NT2/D1 (cell line): ENCODE measurements around the gene S100A8.

Experiments used
- DNase-seq: peaks from one replicate; pipeline ENCODE4 v3.0.0-alpha.2; 2011; ENCODE audit warnings: low read depth, low spot score
- H3K27me3 ChIP-seq: 2 replicates; pipeline ENCODE4 v1.6.0; 2011; ENCODE audit warnings: mild to moderate bottlenecking; ENCODE audit not compliant: insufficient read length, insufficient read depth
- H3K36me3 ChIP-seq: 2 replicates; pipeline ENCODE4 v1.6.1; 2011; ENCODE audit warnings: mild to moderate bottlenecking, low read length, mixed read lengths; ENCODE audit not compliant: insufficient read depth, insufficient read length
- H3K4me1 ChIP-seq: 2 replicates; pipeline ENCODE4 v1.5.1; 2011; ENCODE audit not compliant: insufficient read depth, insufficient read length
- H3K4me3 ChIP-seq: 2 replicates; pipeline ENCODE4 v1.5.1; 2011; ENCODE audit warnings: low read depth; ENCODE audit not compliant: insufficient read length
- H3K9ac ChIP-seq: 2 replicates; pipeline ENCODE4 v1.6.0; 2011; ENCODE audit warnings: low read depth; ENCODE audit not compliant: insufficient read length
- H3K9me3 ChIP-seq: 2 replicates; pipeline ENCODE4 v1.5.1; 2011; ENCODE audit warnings: mild to moderate bottlenecking, low read length; ENCODE audit not compliant: insufficient read depth
- SUZ12 ChIP-seq: IDR thresholded peaks from 2 replicates; pipeline ENCODE4 v1.6.1; 2011; ENCODE audit not compliant: insufficient read length, insufficient read depth; ENCODE audit errors: extremely low read depth
- YY1 ChIP-seq: IDR thresholded peaks from 2 replicates; pipeline ENCODE4 v1.6.1; 2011; ENCODE audit not compliant: insufficient read length, insufficient read depth
- ZNF274 ChIP-seq: IDR thresholded peaks from 2 replicates; pipeline ENCODE4 v1.6.1; 2011; ENCODE audit warnings: mild to moderate bottlenecking, low read depth, low read length

S100A8 gene

GRCh38 chr1:153340356-153340755, 50.5 kb downstream of the S100A8 start:
- H3K9me3 ChIP-seq: no peaks in the 10 kb centered on the region; the same call in 1 of the 2 replicates
- no peak overlapping the region for H3K4me3 ChIP-seq
- H3K4me1 ChIP-seq: peaks cover 9% of the 10 kb centered on the region
- TF ChIP-seq YY1 (no peak), ZNF274 (no peak), SUZ12 (no peak)
- no peaks in the 10 kb centered on the region for H3K36me3 ChIP-seq
- no peak for DNase-seq
- H3K27me3 ChIP-seq: no peaks in the 10 kb centered on the region
- no peak overlapping the region for H3K9ac ChIP-seq
